NCI-H187 (cell line): ENCODE results near the gene KLK2.

Experiments
- DNase-seq, 2 experiments: peaks; one replicate each; lab custom pipeline; 2025; lab: John Stamatoyannopoulos, UW

KLK2 gene

DNA sequence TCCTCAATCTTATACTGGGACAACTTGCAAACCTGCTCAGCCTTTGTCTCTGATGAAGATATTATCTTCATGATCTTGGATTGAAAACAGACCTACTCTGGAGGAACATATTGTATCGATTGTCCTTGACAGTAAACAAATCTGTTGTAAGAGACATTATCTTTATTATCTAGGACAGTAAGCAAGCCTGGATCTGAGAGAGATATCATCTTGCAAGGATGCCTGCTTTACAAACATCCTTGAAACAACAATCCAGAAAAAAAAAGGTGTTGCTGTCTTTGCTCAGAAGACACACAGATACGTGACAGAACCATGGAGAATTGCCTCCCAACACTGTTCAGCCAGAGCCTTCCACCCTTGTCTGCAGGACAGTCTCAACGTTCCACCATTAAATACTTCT, 22.5 kb upstream of the KLK2 start:
- no peak for DNase-seq

- DNase-seq, result no peak
Measured at GRCh38 chr19:50851620-50852019, 21.6 kb upstream of the KLK2 start.

DNA sequence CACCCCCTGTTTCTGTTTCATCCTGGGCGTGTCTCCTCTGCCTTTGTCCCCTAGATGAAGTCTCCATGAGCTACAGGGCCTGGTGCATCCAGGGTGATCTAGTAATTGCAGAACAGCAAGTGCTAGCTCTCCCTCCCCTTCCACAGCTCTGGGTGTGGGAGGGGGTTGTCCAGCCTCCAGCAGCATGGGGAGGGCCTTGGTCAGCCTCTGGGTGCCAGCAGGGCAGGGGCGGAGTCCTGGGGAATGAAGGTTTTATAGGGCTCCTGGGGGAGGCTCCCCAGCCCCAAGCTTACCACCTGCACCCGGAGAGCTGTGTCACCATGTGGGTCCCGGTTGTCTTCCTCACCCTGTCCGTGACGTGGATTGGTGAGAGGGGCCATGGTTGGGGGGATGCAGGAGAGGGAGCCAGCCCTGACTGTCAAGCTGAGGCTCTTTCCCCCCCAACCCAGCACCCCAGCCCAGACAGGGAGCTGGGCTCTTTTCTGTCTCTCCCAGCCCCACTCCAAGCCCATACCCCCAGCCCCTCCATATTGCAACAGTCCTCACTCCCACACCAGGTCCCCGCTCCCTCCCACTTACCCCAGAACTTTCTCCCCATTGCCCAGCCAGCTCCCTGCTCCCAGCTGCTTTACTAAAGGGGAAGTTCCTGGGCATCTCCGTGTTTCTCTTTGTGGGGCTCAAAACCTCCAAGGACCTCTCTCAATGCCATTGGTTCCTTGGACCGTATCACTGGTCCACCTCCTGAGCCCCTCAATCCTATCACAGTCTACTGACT, 18.4 kb upstream of the KLK2 start, which contains the start of gene KLK3:
Gene KLK3 (plus strand): TSS at position 280 of the 775 bp plus-strand sequence. CDS start 41 bp downstream, at position 321.
- DNase-seq, result no peak

- no peak for DNase-seq
Measured at GRCh38 chr19:50857366-50857765, 15.9 kb upstream of the KLK2 start.

- DNase-seq, result peak; percentile 36 to 51
Measured at GRCh38 chr19:50858886-50859285, 14.4 kb upstream of the KLK2 start.

DNA sequence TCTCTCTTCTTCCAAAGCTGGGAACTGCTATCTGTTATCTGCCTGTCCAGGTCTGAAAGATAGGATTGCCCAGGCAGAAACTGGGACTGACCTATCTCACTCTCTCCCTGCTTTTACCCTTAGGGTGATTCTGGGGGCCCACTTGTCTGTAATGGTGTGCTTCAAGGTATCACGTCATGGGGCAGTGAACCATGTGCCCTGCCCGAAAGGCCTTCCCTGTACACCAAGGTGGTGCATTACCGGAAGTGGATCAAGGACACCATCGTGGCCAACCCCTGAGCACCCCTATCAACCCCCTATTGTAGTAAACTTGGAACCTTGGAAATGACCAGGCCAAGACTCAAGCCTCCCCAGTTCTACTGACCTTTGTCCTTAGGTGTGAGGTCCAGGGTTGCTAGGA, 13.4 kb upstream of the KLK2 start:
- DNase-seq, result no peak

GRCh38 chr19:50861010-50861409, 12.2 kb upstream of the KLK2 start:
- no peak for DNase-seq

- DNase-seq, result no peak
Measured at GRCh38 chr19:50861496-50862286, 11.5 kb upstream of the KLK2 start.

DNA sequence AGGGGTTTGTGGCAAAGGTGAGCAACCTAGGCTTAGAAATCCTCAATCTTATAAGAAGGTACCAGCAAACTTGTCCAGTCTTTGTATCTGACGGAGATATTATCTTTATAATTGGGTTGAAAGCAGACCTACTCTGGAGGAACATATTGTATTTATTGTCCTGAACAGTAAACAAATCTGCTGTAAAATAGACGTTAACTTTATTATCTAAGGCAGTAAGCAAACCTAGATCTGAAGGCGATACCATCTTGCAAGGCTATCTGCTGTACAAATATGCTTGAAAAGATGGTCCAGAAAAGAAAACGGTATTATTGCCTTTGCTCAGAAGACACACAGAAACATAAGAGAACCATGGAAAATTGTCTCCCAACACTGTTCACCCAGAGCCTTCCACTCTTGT, 3.8 kb upstream of the KLK2 start:
- no peak for DNase-seq

DNA sequence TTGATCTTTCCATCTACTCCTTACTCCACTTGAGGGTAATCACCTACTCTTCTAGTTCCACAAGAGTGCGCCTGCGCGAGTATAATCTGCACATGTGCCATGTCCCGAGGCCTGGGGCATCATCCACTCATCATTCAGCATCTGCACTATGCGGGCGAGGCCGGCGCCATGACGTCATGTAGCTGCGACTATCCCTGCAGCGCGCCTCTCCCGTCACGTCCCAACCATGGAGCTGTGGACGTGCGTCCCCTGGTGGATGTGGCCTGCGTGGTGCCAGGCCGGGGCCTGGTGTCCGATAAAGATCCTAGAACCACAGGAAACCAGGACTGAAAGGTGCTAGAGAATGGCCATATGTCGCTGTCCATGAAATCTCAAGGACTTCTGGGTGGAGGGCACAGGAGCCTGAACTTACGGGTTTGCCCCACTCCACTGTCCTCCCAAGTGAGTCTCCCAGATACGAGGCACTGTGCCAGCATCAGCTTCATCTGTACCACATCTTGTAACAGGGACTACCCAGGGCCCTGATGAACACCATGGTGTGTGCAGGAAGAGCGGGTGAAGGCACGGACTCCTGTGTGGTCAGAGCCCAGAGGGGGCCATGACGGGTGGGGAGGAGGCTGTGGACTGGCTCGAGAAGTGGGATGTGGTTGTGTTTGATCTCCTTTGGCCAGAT, 2.7 kb upstream of the KLK2 start:
- DNase-seq, result no peak

GRCh38 chr19:50874211-50874610, 972 bp downstream of the KLK2 start:
- DNase-seq, result no peak

- no peak for DNase-seq
Measured at GRCh38 chr19:50875795-50876422, 2.7 kb downstream of the KLK2 start.

GRCh38 chr19:50876456-50876855, 3.2 kb downstream of the KLK2 start:
- DNase-seq, result no peak

- no peak for DNase-seq
Measured at GRCh38 chr19:50877338-50877737, 4.1 kb downstream of the KLK2 start.

DNA sequence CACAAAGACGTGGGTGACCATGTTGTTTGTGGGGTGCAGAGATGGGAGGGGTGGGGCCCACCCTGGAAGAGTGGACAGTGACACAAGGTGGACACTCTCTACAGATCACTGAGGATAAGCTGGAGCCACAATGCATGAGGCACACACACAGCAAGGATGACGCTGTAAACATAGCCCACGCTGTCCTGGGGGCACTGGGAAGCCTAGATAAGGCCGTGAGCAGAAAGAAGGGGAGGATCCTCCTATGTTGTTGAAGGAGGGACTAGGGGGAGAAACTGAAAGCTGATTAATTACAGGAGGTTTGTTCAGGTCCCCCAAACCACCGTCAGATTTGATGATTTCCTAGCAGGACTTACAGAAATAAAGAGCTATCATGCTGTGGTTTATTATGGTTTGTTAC, 5.6 kb downstream of the KLK2 start:
- DNase-seq, result no peak

DNA sequence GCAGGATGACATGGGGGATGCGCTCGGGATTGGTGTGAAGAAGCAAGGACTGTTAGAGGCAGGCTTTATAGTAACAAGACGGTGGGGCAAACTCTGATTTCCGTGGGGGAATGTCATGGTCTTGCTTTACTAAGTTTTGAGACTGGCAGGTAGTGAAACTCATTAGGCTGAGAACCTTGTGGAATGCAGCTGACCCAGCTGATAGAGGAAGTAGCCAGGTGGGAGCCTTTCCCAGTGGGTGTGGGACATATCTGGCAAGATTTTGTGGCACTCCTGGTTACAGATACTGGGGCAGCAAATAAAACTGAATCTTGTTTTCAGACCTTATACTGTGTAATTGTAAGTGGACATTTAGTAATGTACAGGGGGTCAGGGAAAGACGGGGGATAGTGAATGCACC, 7.0 kb downstream of the KLK2 start:
- DNase-seq, result no peak

DNA sequence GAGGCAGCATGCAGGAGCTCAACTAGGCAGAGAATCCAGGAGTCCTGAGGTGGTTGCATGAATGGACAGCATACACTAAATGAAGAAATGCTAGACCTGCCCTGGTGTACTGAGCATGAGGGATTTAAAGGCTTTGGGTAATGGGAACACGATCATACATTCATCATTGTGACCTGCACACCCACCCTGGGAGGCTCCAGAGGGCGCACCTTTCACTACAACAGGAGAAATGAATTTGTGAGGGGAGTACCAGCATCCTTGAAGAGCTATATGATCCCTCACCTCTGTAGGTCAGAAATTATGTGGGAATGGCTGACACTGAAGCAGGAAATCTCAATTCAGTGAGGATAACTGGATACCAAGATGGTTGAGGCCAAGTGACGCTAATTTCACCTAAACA, 8.9 kb downstream of the KLK2 start:
- no peak for DNase-seq

DNA sequence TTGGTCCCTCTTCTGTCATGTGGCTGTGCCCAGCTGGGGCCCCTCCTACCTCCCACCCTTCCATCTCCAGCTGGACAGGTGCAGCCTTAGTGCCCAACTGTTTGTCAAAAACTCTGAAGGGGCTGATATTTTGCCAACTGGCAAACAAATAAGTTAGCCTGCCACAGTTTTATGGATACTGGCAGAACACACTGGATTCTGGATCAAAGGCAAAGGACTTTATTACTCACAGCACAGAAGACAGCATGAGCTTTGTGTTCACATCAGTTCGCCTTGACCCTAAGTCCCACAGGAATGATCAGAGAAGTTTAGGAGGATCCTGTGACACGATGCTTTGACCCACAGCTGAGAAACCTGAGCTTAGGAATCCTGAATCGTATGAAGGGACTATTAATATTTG, 16.4 kb downstream of the KLK2 start:
- DNase-seq, result no peak

DNA sequence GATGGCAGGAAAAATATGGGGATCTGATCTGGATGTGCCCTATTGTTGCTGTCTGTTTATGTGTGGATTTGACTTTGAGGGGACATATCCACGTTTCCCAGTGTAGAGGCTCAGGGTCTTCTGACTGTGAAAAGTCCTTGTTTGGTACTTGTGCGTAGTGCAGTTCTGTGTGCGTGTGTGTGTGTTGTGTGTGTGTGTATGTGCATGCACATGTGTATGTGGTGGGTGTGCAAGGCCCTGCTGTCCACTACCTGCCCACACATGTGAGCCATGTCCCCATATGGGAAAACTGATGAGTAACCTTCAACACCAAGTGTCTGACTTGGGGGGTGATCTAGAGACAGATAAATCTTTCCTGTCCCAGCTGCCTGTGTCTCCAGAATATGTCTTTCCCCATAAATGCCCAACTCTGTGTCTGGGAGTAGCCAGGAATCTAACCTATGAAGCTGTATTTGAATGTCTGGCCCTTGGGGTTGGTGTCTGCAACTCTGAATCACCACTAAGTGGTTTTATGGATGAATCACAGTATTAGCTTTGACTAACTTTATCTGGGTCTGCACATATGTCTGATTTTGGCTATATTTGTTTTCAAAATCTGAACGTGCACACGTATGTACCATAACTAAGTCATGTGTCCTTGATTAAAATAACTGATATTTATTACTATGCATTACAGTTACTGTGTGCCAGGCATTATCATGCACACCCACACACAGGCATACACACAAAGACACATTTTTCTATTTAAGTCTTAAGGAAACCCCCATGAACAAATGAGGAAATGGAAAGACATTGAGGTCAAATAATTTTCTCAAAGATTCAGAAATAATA, 17.4 kb downstream of the KLK2 start:
- no peak for DNase-seq

DNA sequence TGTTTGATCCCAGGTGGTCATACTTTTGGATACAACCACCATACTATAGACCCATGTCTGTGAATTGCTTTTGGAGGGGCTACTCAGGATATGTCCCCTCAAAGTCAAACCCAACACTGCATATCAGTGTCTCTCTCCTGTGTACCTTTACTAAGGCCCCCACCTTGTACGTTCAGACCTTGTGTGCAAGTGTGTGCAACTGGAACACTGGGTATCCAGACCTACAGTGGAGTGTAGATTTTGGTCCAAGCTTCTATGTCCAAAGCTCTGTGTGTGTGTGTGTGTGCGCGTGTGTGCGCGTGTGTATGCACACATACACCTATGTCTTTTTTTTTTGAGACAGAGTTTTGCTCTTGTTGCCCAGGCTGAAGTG, 18.0 kb downstream of the KLK2 start:
- no peak for DNase-seq

- DNase-seq, result no peak
Measured at GRCh38 chr19:50893047-50893736, 20.0 kb downstream of the KLK2 start.
